Rectal smooth muscle tissue (tissue), 1 donor: Measurements from ENCODE around the gene DRC7.

Experiments used
- H3K27ac ChIP-seq: one replicate; pipeline ENCODE4 v1.7.0; 2013; ENCODE audit warnings: low read depth, low read length, inconsistent platforms
- H3K27me3 ChIP-seq: one replicate; pipeline ENCODE4 v1.7.0; 2013; ENCODE audit warnings: low read length; ENCODE audit not compliant: control insufficient read depth, insufficient read depth
- H3K36me3 ChIP-seq: one replicate; pipeline ENCODE4 v1.7.0; 2013; ENCODE audit warnings: low read length; ENCODE audit not compliant: control insufficient read depth, insufficient read depth
- H3K4me1 ChIP-seq: one replicate; pipeline ENCODE4 v1.7.0; 2013; ENCODE audit warnings: low read length; ENCODE audit not compliant: control insufficient read depth, insufficient read depth
- H3K4me3 ChIP-seq: one replicate; pipeline ENCODE4 v1.7.0; 2013; ENCODE audit warnings: low read length
- H3K9ac ChIP-seq: one replicate; pipeline ENCODE4 v1.7.0; 2013; ENCODE audit warnings: low read length

DRC7 gene

DNA sequence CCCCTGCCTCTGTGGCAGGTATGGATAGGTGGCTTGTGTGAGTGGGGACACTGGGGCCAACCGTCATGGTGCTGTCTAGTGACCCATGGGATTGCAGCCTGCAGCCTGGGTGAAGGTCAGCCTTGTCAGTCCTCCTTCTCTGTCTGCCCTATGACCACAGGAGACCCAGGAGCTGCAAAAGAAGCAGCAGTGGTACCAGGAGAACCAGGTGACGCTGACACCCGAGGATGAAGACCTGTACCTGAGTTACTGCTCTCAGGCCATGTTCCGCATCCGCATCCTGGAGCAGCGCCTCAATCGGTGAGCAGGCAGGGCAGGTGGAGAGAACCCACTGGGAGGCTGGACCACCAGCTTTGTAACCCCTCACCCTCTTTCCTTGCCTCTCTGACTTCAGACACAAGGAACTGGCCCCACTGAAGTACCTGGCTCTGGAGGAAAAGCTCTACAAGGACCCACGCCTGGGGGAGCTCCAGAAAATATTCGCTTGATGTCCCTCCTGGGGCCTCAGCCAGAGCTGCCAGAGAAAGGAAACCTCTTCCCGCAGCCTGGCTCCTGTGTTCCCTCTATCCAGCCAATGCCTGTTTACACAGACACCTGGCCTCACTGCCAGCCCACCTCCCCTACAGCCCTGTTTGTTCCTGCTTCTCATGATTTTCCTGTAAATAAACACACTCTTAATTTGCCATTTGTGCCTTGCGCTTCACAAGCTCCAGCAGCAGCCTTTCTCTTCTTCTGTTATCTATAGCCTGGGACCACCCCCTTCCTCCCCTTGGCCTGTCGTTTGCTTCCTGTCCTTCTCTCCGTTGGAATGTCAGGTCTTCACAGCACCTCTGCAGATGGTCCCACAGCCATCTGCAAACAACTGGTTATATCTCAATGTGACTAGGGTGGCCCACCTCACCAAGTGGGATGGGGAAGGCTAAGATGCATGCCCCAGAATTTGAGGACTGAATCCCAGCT is 36.4 kb downstream of the DRC7 start:
- Histone ChIP-seq H3K4me1 (peaks cover under 1% of the 10 kb centered on the region), H3K27me3 (no peaks in the 10 kb centered on the region), H3K4me3 (no peak overlapping the region), H3K36me3 (no peaks in the 10 kb centered on the region), H3K27ac (no peak overlapping the region), H3K9ac (no peak overlapping the region)

GRCh38 chr16:57732037-57732436 is 37.4 kb downstream of the DRC7 start:
- Histone ChIP-seq H3K4me1 (peaks cover 6% of the 10 kb centered on the region), H3K9ac (no peak overlapping the region), H3K4me3 (no peak overlapping the region), H3K27ac (no peak overlapping the region), H3K36me3 (no peaks in the 10 kb centered on the region), H3K27me3 (no peaks in the 10 kb centered on the region)

- Histone ChIP-seq H3K4me1 (peaks cover 6% of the 10 kb centered on the region), H3K27ac (no peak overlapping the region), H3K4me3 (no peak overlapping the region), H3K9ac (no peak overlapping the region), H3K36me3 (no peaks in the 10 kb centered on the region), H3K27me3 (no peaks in the 10 kb centered on the region)
Measured at GRCh38 chr16:57732714-57733113, 38.1 kb downstream of the DRC7 start.

DNA sequence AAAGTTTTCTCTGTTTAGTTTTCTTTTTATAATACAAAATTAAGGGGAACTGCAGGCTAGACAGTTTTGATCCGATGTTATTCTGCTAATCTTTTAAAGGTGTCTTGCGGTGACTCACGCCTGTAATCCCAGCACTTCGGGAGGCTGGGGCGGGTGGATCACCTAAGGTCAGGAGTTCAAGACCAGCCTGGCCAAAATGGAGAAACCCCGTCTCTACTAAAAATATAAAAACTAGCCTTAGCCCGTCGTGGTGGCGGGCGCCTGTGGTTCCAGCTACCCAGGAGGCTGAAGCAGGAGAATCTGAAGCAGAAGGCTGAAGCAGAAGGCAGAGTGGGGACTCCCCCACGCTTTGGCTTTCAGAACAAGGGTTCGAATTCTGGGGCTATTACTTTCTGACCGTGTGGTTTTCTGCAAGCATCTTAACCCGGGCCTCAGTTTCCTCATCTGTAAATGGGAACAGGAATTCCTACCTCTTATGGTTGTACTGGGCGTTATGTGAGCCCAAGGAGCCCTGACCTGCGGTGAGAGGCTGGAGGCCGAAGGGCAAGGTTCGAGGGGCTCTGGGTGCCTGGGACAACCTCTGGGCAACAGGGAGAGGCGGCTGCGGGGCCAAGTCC is 39.8 kb downstream of the DRC7 start:
- peak overlapping the region; percentile 89 for H3K27ac ChIP-seq

DNA sequence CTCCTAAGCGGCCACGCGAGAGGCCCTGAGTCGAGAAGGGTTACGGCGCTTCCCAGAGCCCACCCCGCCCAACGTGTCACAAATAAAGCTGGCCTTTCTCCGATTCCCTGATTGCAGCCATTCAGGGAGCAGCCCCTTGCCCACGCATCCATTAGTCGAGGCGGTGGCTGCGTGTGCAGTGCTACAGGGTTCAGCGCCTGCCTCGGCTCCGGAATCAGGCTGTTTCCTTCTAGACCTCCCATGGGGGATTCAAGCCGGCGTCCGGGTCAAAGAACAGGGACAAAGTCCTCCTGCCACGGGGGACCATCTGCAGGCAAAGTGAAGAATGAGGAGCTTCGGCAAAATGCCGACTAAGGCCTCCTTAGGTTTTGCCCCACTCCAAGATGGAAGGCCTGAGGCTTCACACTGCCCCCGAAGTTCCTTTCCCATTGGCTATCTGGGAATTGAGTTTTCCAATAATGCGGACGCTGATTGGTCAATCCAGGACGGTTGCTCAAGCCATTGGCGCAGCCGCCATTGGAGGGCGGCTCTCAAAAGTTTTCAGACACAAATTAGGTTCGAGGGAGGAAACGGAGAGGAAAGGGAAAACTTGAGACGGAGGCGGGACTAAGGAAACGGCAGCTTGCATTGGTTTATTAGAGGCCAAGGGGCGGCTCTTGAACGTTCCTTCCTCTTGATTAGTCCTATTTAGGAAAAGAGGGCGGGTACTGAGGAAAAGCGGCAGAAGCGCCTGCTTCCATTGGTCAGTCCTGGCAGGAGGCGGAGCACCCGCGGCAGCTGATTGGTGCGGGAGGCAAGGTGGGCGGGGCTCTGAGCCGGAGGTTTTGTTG is 40.5 kb downstream of the DRC7 start:
- no peaks in the 10 kb centered on the region for H3K27me3 ChIP-seq
- peaks cover 6% of the 10 kb centered on the region for H3K4me1 ChIP-seq
- H3K9ac ChIP-seq = peak overlapping the region; percentile 81
- no peaks in the 10 kb centered on the region for H3K36me3 ChIP-seq
- peak overlapping the region; percentile 89 for H3K27ac ChIP-seq
- H3K4me3 ChIP-seq = peak overlapping the region; percentile 98

More for the DNA sequence above, 39.8 kb downstream of the DRC7 start:
- Histone ChIP-seq H3K27me3 (no peaks in the 10 kb centered on the region), H3K4me3 (peak overlapping the region; percentile 96), H3K4me1 (peaks cover 6% of the 10 kb centered on the region), H3K36me3 (no peaks in the 10 kb centered on the region), H3K9ac (peak overlapping the region; percentile 81)

- H3K9ac ChIP-seq = peak within 1 kb of the TSS; percentile 81
- no peaks in the 10 kb centered on the region for H3K27me3 ChIP-seq
- H3K27ac ChIP-seq = peak within 1 kb of the TSS; percentile 89
- H3K36me3 ChIP-seq = no peaks in the 10 kb centered on the region
- peak within 1 kb of the TSS; percentile 98 for H3K4me3 ChIP-seq
- H3K4me1 ChIP-seq = peaks cover 6% of the 10 kb centered on the region
Measured at GRCh38 chr16:57735755-57736418, 41.3 kb downstream of the DRC7 start, which contains the start of gene KATNB1. TSS of gene KATNB1 (plus strand) at chr16:57735770. CDS start at chr16:57737244, 1,474 bp downstream.

- no peak overlapping the region for H3K27ac ChIP-seq
- no peaks in the 10 kb centered on the region for H3K27me3 ChIP-seq
- no peaks in the 10 kb centered on the region for H3K36me3 ChIP-seq
- peak overlapping the region; percentile 51 for H3K9ac ChIP-seq
- peaks cover 6% of the 10 kb centered on the region for H3K4me1 ChIP-seq
- H3K4me3 ChIP-seq = peak overlapping the region; percentile 98
Measured at GRCh38 chr16:57736419-57737351, 42.1 kb downstream of the DRC7 start.

- Histone ChIP-seq H3K4me1 (peaks cover 6% of the 10 kb centered on the region), H3K36me3 (peaks cover 2% of the 10 kb centered on the region), H3K9ac (no peak overlapping the region), H3K4me3 (no peak overlapping the region), H3K27me3 (no peaks in the 10 kb centered on the region), H3K27ac (no peak overlapping the region)
Measured at GRCh38 chr16:57738844-57739243, 44.2 kb downstream of the DRC7 start.

GRCh38 chr16:57739756-57740422 is 45.3 kb downstream of the DRC7 start:
- no peaks in the 10 kb centered on the region for H3K27me3 ChIP-seq
- no peak overlapping the region for H3K27ac ChIP-seq
- peaks cover 6% of the 10 kb centered on the region for H3K4me1 ChIP-seq
- H3K9ac ChIP-seq = no peak overlapping the region
- peaks cover 4% of the 10 kb centered on the region for H3K36me3 ChIP-seq
- no peak overlapping the region for H3K4me3 ChIP-seq

- peaks cover 4% of the 10 kb centered on the region for H3K36me3 ChIP-seq
- H3K4me1 ChIP-seq = peaks cover 6% of the 10 kb centered on the region
- H3K27me3 ChIP-seq = no peaks in the 10 kb centered on the region
- H3K27ac ChIP-seq = no peak overlapping the region
- no peak overlapping the region for H3K4me3 ChIP-seq
- no peak overlapping the region for H3K9ac ChIP-seq
Measured at GRCh38 chr16:57740423-57741071, 45.9 kb downstream of the DRC7 start.
